NK-92 treated with Interleukin-12 subunit alpha and Interleukin-12 subunit beta, amount 100 ng/mL, for 24 hours (cell line): ENCODE results near the gene NAPEPLD.

Experiments
- DNase-seq: peaks from one replicate; lab custom pipeline; 2025; lab: John Stamatoyannopoulos, UW

Gene NAPEPLD

GRCh38 chr7:103143868-103144267 is 5.0 kb downstream of the NAPEPLD start:
- DNase-seq: no peak

DNA sequence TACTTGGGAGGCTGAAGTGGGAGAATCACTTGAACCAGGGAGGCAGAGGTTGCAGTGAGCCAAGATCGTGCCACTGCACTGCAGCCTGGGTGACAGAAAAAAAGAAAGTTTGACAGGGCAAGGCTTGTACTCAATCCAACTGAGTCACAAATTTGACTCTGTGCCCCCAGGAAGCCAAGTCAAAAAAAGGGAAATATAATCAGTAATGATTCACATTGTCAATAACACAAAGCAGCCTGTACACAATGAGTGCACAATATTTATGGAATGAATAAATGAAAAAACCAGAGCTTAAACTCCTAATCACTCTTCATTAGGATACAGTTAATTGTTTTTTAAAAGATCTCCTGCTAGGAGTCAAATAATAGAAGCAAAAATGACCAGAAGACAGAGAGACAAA is 6.4 kb downstream of the NAPEPLD start:
- no peak for DNase-seq

GRCh38 chr7:103141753-103142404 is 7.0 kb downstream of the NAPEPLD start:
- no peak for DNase-seq

GRCh38 chr7:103140685-103141084 is 8.2 kb downstream of the NAPEPLD start:
- no peak for DNase-seq

DNA sequence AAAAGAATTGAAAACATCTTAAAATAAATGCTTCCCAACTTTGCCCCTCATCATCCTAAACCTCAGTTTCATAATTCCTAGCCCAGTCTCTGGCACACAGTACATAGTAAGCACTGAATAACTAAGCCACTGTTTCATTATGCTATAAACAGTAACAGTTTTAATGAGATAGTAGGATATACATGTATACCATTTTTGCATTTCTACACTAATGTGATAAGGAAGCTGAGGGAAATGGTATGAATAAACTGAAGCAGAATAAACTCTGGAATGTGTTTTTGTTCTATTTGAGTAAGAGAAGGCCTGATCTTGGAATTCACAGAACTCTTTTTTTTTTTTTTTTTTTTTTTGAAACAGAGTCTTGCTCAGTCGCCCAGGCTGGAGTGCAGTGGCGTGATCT is 8.8 kb downstream of the NAPEPLD start:
- no peak for DNase-seq

DNA sequence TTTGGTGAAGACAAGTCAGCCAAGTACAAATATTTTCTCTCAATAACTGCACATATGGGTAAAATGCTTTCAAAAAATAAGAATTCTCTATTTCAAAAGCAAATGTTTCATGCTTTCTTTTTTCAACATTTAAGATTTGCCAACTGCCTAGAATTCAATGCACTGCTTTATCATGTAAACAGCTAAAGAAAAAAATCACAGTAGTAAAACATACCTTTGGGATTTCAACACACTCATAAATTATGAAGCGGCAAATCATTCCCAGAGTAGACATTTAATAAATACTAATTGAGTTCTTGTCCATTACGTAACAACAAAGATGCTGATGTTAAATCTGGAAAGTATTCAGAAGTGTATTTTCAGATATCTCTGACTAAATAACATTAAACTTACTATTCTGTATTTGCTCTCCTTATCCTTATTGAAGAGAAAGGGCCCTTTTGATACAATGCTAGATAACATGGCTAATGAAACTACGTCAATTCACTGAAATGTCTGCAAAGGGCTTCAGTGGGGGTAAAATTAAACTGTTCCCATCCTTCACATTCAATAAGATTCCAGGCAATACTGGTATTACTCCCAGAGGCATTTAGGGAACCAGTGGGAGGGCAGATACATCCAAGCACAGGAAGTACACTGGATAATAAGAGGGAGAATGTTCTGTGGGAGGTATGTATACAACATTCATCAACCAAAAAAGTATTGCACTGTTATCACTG is 13.9 kb downstream of the NAPEPLD start:
- DNase-seq: no peak

DNA sequence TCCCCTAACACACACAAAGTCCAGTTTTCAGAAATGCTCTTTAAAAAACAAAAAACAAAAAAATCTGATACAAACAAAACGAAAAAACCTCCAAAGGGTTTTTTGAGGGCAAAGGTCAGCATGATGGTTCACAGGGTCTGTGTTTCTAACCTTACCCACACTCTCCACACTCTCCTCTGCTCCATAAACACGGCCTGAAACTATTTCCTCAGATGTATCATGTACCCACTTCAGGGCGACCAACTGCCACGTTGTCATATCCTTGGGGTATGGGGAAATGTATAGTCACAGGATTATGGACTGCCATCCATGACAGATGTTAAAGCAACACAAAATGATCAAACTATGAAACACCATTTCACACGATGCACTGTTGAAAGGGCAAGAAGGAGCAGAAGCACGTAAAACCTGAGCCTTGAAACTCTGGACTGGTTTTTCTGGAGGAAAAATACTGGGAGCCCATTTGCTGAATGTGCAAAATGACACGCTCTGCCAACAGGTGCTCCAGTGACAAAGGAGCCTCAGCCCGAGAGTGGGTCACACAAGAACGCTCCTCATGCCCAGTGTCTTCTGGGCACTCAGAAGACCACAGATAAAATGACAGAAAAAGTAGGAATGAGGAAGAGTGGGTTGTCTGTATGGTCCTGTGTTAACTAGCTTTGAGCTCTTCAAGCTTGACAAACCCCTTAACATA is 15.8 kb downstream of the NAPEPLD start:
- no peak for DNase-seq

- no peak for DNase-seq
Observed at GRCh38 chr7:103130901-103131624, 17.8 kb downstream of the NAPEPLD start.

DNA sequence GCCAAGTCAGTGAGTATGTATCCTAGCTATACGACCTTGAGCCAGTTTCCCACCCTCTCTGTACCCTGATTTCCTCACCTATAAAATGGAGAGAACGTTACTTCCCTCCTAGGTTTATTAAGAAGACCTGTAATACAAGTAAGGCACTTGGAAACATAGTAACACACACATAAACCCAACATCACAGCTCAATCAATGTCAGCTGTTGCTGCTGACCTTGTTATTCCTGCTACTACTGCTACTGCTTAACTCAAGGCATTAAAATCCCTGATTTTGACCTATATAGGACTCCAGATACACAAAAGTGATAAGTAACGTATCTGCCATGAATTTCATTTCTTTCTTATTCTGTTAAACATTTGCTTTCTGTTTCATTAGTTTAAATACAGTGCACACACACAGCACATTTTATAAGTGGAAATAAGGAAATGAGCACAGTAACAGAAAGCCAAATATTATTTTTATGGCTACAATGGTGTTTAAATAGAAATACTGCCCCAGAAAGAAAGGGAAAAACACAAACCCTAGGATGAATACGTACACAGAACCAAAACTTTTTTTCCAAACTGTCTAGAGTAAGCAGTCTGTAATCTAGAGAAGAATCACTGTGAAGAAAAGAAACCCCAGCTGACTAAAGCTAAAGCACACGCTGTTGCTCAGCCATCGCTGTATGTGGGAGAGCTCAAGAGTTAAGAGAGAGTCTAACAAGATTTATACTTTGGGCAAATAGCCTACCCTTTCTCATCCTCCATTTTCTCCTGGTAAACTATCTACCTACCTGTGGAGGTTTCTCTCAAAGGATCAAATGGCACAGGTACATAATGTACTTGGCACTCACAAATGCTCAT is 19.0 kb downstream of the NAPEPLD start:
- DNase-seq: no peak

DNA sequence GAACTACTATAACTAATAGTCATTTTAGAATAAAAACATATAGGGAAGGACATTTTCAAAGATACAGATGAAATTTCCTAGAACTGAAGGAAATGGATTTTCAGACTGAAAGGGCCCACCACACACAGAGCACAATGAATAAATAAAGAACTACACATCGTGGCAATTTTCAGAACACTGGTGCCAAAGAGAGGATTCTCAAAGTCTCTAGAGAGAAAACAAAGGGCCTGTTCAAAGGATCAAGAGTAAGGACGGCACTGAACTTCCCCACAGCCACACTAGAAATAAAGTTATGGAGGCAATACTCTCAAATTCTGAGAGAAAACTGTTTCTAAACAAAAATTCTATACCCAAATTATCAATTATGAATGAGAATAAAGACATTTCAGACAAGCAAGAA is 21.9 kb downstream of the NAPEPLD start:
- no peak for DNase-seq

- no peak for DNase-seq
Observed at GRCh38 chr7:103124429-103124979, 24.4 kb downstream of the NAPEPLD start.

DNA sequence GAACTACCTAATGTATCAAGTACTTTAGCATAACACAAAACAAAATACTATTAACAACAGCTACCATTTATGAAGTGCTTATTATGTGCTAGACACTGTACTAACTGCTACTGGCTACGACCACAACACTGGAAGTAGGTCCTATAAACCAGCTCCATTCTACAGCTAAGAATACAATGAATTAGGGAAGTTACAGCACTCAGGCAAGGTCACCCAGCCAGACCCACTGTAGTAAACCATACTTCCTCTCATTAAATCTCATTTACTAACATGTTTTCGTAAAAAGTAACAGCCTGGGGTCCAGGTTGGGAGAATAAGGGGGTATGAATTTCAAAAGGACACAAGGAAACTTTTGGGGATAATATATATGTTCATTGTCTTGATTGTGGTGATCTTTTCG is 25.4 kb downstream of the NAPEPLD start:
- DNase-seq: no peak

DNA sequence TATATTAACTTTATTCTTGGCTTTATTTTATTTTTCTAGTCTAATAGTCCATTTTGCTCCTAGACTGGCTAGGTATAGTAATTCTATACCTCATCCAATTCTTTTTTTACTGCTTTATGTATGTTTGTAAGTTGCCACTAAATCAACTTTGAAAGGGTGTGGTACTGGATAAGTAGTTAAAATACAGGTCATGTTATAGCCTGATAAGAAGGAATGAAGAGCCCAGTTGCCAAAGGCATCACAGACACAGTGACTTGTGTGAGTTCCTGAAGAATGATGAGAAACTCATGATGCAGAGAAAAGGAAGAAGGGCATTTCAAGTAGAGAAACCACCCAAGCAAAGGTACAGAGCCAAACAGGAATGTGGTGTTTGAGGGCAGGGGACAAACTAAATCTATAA is 27.3 kb downstream of the NAPEPLD start:
- DNase-seq: no peak

GRCh38 chr7:103120362-103120761 is 28.5 kb downstream of the NAPEPLD start:
- no peak for DNase-seq

DNA sequence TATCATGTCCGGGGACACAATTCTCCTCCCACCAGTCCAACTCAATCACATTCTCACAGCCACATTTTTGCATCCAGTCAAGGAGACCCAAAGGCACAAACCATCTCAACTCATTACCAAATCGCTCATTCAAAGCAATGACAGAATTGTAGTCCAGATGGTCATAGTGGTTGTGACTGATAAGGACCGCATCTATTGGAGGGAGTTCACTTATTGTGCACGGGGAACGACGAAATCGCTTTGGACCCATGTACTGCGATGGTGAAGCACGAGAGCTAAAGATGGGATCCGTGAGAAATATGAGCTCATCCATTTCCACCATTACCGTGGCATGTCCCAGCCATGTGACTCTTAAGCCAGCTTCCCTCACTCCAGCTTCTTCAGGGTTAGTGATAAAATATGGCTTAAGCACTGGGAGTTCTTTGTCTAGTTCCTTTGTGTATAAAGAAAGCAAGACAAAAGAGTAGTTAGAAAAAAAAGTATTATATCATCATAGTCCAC is 29.1 kb downstream of the NAPEPLD start:
- DNase-seq: no peak

DNA sequence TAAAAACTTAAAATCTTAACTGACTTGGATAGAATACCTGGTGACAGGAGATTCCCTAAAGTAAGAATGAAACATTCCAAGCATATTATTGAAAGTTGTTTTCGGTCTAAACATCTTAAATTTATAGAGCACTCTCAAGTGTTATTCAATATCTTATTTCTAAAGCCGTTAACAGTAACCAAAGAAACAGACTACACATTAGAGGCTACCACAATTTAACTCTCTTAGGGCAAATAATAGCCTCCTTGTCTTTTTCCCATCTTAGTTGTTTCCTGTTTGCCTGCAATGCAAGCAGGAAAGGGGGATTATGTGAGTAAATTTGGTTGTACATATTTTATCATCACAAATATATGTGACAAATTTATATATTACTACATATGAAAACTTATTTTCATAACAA is 31.4 kb downstream of the NAPEPLD start:
- DNase-seq: no peak

DNA sequence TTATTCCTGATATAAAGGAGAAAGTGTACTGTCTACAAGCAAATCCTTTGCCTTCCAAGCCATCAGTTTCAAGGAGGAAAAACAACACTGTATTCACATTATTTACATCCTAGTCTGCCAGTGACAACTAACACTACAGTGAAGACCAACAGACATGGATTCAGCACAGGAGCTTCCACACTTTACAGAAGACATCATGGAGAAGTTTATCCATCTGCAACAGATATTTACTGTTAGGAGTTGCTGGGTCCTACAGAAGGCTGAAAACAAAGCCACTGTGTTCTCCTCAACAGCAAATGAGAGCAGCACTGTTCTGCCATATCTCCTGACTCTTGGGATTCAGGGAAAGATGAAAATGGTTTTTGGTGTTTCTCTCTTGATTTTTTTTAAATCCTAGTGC is 31.9 kb downstream of the NAPEPLD start:
- no peak for DNase-seq

GRCh38 chr7:103116511-103116910 is 32.4 kb downstream of the NAPEPLD start:
- no peak for DNase-seq

- no peak for DNase-seq
Observed at GRCh38 chr7:103115771-103116170, 33.1 kb downstream of the NAPEPLD start.

DNA sequence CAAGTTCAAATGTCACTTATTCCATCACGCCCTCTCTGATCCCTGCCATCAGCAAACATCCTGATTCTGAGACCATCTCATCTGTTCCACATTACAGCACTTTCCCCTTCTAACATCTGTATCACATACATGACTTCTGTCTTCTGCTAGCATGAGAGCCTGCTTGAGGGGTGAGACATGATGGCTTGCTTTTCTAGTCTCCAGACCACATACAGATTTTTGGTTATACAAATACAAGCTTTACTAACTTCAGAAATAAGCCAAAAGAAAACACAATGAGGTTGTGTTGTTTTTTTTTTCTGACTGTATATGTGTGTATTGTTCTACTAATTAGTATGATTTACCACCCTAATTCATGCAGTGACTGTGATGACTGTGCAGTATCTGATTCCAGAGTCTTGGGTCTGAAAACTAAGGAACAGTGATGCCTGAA is 34.3 kb downstream of the NAPEPLD start:
- no peak for DNase-seq

DNA sequence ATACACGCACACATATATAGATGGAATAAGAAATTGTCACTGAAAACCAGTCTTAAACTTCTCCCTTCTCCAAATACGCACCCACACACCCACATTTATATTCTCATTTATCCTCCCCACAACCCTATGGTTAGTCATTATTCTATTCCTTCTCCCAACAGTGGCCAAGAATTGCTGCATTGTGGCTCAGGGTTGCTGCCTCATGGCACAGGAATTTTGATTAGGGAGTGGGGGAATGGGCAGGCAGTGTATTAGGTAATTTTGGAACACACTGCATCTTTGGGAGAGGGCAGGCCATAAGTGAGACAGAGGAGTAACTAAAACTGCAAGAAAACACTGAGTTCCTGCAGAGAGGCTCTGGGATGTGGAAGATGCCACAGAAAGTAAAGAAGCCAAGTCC is 35.7 kb downstream of the NAPEPLD start:
- DNase-seq: no peak
